Nephron progenitor cell (in vitro differentiated cells): ENCODE measurements around the gene SEC61G.

ENCODE experiments used
- DNase-seq: peaks from one replicate; pipeline ENCODE4 v3.0.0; 2021
- H3K27ac Mint-ChIP-seq: 2 replicates; pipeline ENCODE4 v1.8.0; 2021; ENCODE audit warnings: mild to moderate bottlenecking, moderate library complexity, mixed read lengths
- H3K27me3 Mint-ChIP-seq: 2 replicates; pipeline ENCODE4 v1.8.0; 2021; ENCODE audit warnings: mild to moderate bottlenecking, low read depth, mixed read lengths; ENCODE audit not compliant: poor library complexity
- H3K36me3 Mint-ChIP-seq: 2 replicates; pipeline ENCODE4 v1.8.0; 2021; ENCODE audit warnings: low read depth, mixed read lengths
- H3K4me1 Mint-ChIP-seq: 2 replicates; pipeline ENCODE4 v1.8.0; 2021; ENCODE audit warnings: mixed read lengths
- H3K4me3 Mint-ChIP-seq: 2 replicates; pipeline ENCODE4 v1.8.0; 2021; ENCODE audit warnings: mild to moderate bottlenecking, moderate library complexity, mixed read lengths
- H3K9me3 Mint-ChIP-seq: 2 replicates; pipeline ENCODE4 v1.8.0; 2021; ENCODE audit warnings: mild to moderate bottlenecking, moderate library complexity, mixed read lengths
- TF ChIP-seq, protein P1 (sequence below): fragments of 200-600 bp; sonication (generic); IDR thresholded peaks from 2 replicates; pipeline ENCODE4 v1.5.0; 2021; ENCODE audit warnings: antibody characterized with exemption

Gene SEC61G

GRCh38 chr7:54712820-54713219, 46.2 kb downstream of the SEC61G start:
- Mint-ChIP-seq H3K4me3 (no peak overlapping the region), H3K4me1 (no peaks in the 10 kb centered on the region), H3K9me3 (peaks cover 21% of the 10 kb centered on the region), H3K27me3 (peaks cover 2% of the 10 kb centered on the region), H3K27ac (no peak overlapping the region), H3K36me3 (no peaks in the 10 kb centered on the region)
- TF ChIP-seq, protein P1, sequence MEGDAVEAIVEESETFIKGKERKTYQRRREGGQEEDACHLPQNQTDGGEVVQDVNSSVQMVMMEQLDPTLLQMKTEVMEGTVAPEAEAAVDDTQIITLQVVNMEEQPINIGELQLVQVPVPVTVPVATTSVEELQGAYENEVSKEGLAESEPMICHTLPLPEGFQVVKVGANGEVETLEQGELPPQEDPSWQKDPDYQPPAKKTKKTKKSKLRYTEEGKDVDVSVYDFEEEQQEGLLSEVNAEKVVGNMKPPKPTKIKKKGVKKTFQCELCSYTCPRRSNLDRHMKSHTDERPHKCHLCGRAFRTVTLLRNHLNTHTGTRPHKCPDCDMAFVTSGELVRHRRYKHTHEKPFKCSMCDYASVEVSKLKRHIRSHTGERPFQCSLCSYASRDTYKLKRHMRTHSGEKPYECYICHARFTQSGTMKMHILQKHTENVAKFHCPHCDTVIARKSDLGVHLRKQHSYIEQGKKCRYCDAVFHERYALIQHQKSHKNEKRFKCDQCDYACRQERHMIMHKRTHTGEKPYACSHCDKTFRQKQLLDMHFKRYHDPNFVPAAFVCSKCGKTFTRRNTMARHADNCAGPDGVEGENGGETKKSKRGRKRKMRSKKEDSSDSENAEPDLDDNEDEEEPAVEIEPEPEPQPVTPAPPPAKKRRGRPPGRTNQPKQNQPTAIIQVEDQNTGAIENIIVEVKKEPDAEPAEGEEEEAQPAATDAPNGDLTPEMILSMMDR = no peak
- no peak for DNase-seq

DNA sequence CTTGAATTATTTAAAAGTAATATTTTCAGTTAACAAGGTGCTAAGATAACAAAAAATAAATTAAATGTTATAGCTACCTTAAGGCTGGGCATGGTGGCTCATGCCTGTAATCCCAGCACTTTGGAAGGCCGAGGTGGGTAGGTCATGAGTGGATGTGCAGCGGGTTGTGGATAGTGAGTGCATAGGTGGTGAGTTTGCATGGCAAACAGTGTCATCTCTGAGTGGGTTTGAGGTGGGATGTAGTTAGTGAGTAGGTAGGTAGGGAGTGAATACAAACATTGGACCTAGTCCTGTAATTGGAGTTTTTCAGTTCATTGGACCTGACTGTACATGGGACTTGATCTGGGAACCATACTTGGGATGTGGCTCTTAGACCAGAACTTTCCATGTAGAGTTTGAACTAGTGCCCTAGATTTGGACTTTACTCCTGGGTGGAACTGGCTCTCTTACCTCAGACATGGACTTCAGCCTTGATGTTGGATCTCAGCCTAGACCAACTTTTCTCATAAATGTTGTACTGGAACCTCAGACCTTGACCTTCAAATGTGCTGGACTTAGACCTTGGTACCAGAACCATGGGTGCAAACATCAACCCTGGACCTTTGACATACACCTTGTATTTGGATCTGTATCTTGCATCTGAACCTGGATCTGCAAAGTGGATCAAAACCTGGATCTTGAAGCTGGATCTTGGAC, 47.0 kb downstream of the SEC61G start:
- DNase-seq = no peak
- Mint-ChIP-seq H3K4me3 (no peak overlapping the region), H3K27ac (no peak overlapping the region), H3K9me3 (peaks cover 29% of the 10 kb centered on the region), H3K27me3 (peaks cover 2% of the 10 kb centered on the region), H3K36me3 (no peaks in the 10 kb centered on the region), H3K4me1 (no peaks in the 10 kb centered on the region)
- TF ChIP-seq, protein P1 = no peak

GRCh38 chr7:54709283-54709682, 49.7 kb downstream of the SEC61G start:
- H3K36me3 Mint-ChIP-seq = no peaks in the 10 kb centered on the region
- TF ChIP-seq, protein P1 = no peak
- peaks cover 32% of the 10 kb centered on the region for H3K9me3 Mint-ChIP-seq
- no peak overlapping the region for H3K27ac Mint-ChIP-seq
- H3K4me1 Mint-ChIP-seq = no peaks in the 10 kb centered on the region
- no peak for DNase-seq
- H3K4me3 Mint-ChIP-seq = no peak overlapping the region
- H3K27me3 Mint-ChIP-seq = peaks cover 2% of the 10 kb centered on the region

DNA sequence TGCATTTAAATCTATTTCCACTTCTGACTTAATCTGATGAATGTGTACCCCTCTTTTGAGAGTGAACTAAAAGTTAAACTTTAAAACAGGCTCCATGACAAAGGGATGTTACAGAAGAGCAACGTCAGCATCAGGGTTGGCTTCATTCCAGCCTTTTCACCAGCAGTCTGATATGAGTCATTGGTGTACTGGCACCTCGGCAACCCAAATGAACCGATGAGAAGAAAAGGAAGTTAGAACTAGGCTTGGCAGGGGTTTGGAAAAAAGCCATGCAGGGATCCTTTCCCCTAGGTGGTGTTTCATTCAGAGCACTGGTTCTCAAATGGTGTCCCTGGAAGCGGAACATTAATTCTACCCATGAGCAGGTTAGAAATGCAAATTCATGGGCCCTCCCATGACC, 53.6 kb downstream of the SEC61G start:
- H3K36me3 Mint-ChIP-seq = no peaks in the 10 kb centered on the region
- H3K4me1 Mint-ChIP-seq = no peaks in the 10 kb centered on the region
- peaks cover 25% of the 10 kb centered on the region for H3K9me3 Mint-ChIP-seq
- no peak for DNase-seq
- H3K27me3 Mint-ChIP-seq = peaks cover 2% of the 10 kb centered on the region
- TF ChIP-seq, protein P1 = no peak
- no peak overlapping the region for H3K27ac Mint-ChIP-seq
- H3K4me3 Mint-ChIP-seq = no peak overlapping the region

DNA sequence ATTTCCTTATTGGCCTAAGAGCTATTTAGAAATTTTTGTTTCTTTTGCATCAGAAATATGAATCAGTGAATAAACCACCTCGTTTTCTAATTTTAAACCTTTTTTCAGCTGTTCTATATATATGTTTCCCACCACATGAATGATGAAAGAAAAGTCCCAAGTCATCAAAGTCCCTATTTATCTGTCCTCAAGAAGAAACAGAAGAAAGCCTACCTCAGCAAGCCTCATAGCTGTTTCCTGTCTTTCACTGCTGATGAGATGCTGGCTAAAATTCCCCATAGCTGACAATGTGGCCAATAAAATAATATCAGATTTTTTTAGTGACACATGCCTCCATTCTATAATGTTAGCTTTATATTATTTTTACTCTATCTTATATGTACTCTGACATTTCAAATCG, 54.2 kb downstream of the SEC61G start:
- Mint-ChIP-seq H3K9me3 (peaks cover 25% of the 10 kb centered on the region), H3K27ac (no peak overlapping the region), H3K4me3 (no peak overlapping the region), H3K4me1 (no peaks in the 10 kb centered on the region), H3K27me3 (peaks cover 2% of the 10 kb centered on the region), H3K36me3 (no peaks in the 10 kb centered on the region)
- no peak for DNase-seq
- TF ChIP-seq, protein P1 = no peak
